Neural cell (in vitro differentiated cells): ENCODE results near the gene RPL7A. TPM values are rescaled to one million over a fixed set of nuclear protein-coding genes. Genes with fewer than 3 reads are reported as not detected.

Experiments used
- H2AFZ ChIP-seq: fragments of 200-600, 300-800 bp; sonication (generic), shearing (Covaris generic); 2 replicates; pipeline ENCODE4 v1.6.0; 2014; ENCODE audit warnings: low read depth, mild to moderate bottlenecking, antibody characterized with exemption, low read length, moderate library complexity
- H3F3A ChIP-seq: fragments of 200-600 bp; shearing (Covaris generic); 2 replicates; pipeline ENCODE4 v1.6.1; 2016; ENCODE audit warnings: mild to moderate bottlenecking, moderate library complexity, mixed read lengths, antibody characterized with exemption, low read length; ENCODE audit not compliant: insufficient read depth, poor library complexity, severe bottlenecking
- H3K27ac ChIP-seq: fragments of 200-600, 300-800 bp; sonication (generic), shearing (Covaris generic); 2 replicates; pipeline ENCODE4 v1.5.1; 2014; ENCODE audit warnings: mild to moderate bottlenecking, low read length, moderate library complexity
- H3K27me3 ChIP-seq: fragments of 300-800, 200-600 bp; sonication (generic), shearing (Covaris generic); 2 replicates; pipeline ENCODE4 v1.6.0; 2014; ENCODE audit warnings: mild to moderate bottlenecking, low read depth, low read length, moderate library complexity; ENCODE audit not compliant: insufficient read depth
- H3K36me3 ChIP-seq: fragments of 300-800, 200-600 bp; sonication (generic), shearing (Covaris generic); 2 replicates; pipeline ENCODE4 v1.5.1; 2014; ENCODE audit warnings: mild to moderate bottlenecking, antibody characterized with exemption, low read length, moderate library complexity; ENCODE audit not compliant: insufficient read depth
- H3K4me2 ChIP-seq: fragments of 300-800, 200-600 bp; sonication (generic), shearing (Covaris generic); 2 replicates; pipeline ENCODE4 v1.6.0; 2014; ENCODE audit warnings: mild to moderate bottlenecking, low read length
- H3K4me3 ChIP-seq: fragments of 300-800, 200-600 bp; sonication (generic), shearing (Covaris generic); 2 replicates; pipeline ENCODE4 v1.5.1; 2014; ENCODE audit warnings: mild to moderate bottlenecking, low read length, moderate library complexity
- H3K79me2 ChIP-seq: fragments of 200-600 bp; shearing (Covaris generic); replicated peaks from 2 replicates; pipeline ENCODE4 v1.6.0; 2014; ENCODE audit warnings: mild to moderate bottlenecking, low read length, moderate library complexity; ENCODE audit not compliant: insufficient read depth
- H3K9ac ChIP-seq: fragments of 300-800, 200-600 bp; sonication (generic), shearing (Covaris generic); 2 replicates; pipeline ENCODE4 v1.6.1; 2016; ENCODE audit warnings: mild to moderate bottlenecking, low read length, mixed read lengths
- H3K9me2 ChIP-seq: fragments of 200-600 bp; shearing (Covaris generic); 2 replicates; pipeline ENCODE4 v1.6.1; 2016; ENCODE audit warnings: mild to moderate bottlenecking, low read length, mixed read lengths; ENCODE audit not compliant: insufficient read depth
- H3K9me3 ChIP-seq: fragments of 200-600, 300-800 bp; sonication (generic), shearing (Covaris generic); 2 replicates; pipeline ENCODE4 v1.6.1; 2016; ENCODE audit warnings: mild to moderate bottlenecking, mixed run types, low read length, moderate library complexity, mixed read lengths
- H4K20me1 ChIP-seq: fragments of 200-600 bp; shearing (Covaris generic); 2 replicates; pipeline ENCODE4 v1.6.1; 2016; ENCODE audit warnings: mild to moderate bottlenecking, mixed run types; ENCODE audit not compliant: insufficient read depth
- EP300 ChIP-seq: fragments of 450-650 bp; conservative IDR thresholded peaks from 2 replicates; pipeline ENCODE4 v1.6.1; 2014; ENCODE audit warnings: antibody characterized with exemption, mild to moderate bottlenecking, moderate library complexity; ENCODE audit not compliant: poor library complexity, severe bottlenecking
- EZH2 ChIP-seq: fragments of 200-600, 300-800 bp; shearing (Covaris generic), sonication (generic); IDR thresholded peaks from 2 replicates; pipeline ENCODE4 v1.6.1; 2014; ENCODE audit warnings: antibody characterized with exemption, low read length, borderline replicate concordance, mild to moderate bottlenecking; ENCODE audit not compliant: insufficient read depth, poor library complexity, severe bottlenecking
- MXI1 ChIP-seq: fragments of 450-650 bp; conservative IDR thresholded peaks from 2 replicates; pipeline ENCODE4 v1.6.1; 2014; ENCODE audit warnings: antibody characterized with exemption, mild to moderate bottlenecking; ENCODE audit not compliant: poor library complexity, severe bottlenecking
- POLR2AphosphoS5 ChIP-seq: IDR thresholded peaks from 2 replicates; pipeline ENCODE4 v1.6.1; 2012
- RAD21 ChIP-seq: fragments of 450-650 bp; conservative IDR thresholded peaks from 2 replicates; pipeline ENCODE4 v1.6.1; 2014; ENCODE audit warnings: antibody characterized with exemption, mild to moderate bottlenecking, moderate library complexity
- SMC3 ChIP-seq: fragments of 450-650 bp; conservative IDR thresholded peaks from 2 replicates; pipeline ENCODE4 v1.6.1; 2014; ENCODE audit warnings: antibody characterized with exemption, mild to moderate bottlenecking, moderate library complexity; ENCODE audit not compliant: poor library complexity
- TAF1 ChIP-seq: IDR thresholded peaks from 2 replicates; pipeline ENCODE4 v1.6.1; 2012; ENCODE audit warnings: low read depth
- polyA plus RNA-seq: library from polyadenylated mRNA; depleted of rRNA; stranded (reverse); fragments of >200 nt; gene quantifications from 2 replicates; pipeline ENCODE4 v1.2.3, GENCODE V29; 2014
- TF ChIP-seq, protein P1 (sequence below): fragments of 450-650 bp; IDR thresholded peaks from 2 replicates; pipeline ENCODE4 v1.5.1; 2014; ENCODE audit warnings: antibody characterized with exemption, mild to moderate bottlenecking, moderate library complexity; ENCODE audit not compliant: poor library complexity, severe bottlenecking
- TF ChIP-seq, protein P2 (sequence below): IDR thresholded peaks from 2 replicates; pipeline ENCODE4 v1.6.1; 2012; ENCODE audit warnings: borderline replicate concordance

RPL7A gene
- polyA plus RNA-seq, 1 donor from 2014 or later: 1,987 TPM

DNA sequence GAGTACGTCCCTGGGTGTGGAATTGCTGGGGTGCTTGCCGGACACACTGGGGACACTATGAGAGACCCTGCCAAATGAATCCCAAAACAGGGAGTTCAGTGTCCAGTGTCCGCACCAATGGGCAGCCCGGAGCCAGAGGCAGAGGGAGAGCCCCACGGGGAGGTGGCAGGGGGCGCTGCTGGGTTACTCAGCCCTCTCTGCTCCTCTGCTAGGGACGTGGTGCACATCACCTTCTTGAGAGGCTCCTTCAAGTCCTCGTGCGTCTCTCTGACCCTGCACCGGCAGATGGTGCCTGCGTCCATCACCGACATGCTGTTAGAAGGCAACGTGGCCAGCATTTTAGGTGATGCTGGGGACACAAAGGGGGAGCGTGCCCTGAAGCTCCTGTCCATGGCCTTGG is 48.9 kb downstream of the RPL7A start:
- Histone ChIP-seq H3K79me2 (no peaks in the 10 kb centered on the region), H3K9ac (no peak overlapping the region)
- TF ChIP-seq POLR2AphosphoS5 (no peak), EZH2 (no peak), SMC3 (no peak), MXI1 (no peak), EP300 (no peak), TAF1 (no peak), RAD21 (no peak)
- TF ChIP-seq, protein P1, sequence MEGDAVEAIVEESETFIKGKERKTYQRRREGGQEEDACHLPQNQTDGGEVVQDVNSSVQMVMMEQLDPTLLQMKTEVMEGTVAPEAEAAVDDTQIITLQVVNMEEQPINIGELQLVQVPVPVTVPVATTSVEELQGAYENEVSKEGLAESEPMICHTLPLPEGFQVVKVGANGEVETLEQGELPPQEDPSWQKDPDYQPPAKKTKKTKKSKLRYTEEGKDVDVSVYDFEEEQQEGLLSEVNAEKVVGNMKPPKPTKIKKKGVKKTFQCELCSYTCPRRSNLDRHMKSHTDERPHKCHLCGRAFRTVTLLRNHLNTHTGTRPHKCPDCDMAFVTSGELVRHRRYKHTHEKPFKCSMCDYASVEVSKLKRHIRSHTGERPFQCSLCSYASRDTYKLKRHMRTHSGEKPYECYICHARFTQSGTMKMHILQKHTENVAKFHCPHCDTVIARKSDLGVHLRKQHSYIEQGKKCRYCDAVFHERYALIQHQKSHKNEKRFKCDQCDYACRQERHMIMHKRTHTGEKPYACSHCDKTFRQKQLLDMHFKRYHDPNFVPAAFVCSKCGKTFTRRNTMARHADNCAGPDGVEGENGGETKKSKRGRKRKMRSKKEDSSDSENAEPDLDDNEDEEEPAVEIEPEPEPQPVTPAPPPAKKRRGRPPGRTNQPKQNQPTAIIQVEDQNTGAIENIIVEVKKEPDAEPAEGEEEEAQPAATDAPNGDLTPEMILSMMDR: no peak
- TF ChIP-seq, protein P2, sequence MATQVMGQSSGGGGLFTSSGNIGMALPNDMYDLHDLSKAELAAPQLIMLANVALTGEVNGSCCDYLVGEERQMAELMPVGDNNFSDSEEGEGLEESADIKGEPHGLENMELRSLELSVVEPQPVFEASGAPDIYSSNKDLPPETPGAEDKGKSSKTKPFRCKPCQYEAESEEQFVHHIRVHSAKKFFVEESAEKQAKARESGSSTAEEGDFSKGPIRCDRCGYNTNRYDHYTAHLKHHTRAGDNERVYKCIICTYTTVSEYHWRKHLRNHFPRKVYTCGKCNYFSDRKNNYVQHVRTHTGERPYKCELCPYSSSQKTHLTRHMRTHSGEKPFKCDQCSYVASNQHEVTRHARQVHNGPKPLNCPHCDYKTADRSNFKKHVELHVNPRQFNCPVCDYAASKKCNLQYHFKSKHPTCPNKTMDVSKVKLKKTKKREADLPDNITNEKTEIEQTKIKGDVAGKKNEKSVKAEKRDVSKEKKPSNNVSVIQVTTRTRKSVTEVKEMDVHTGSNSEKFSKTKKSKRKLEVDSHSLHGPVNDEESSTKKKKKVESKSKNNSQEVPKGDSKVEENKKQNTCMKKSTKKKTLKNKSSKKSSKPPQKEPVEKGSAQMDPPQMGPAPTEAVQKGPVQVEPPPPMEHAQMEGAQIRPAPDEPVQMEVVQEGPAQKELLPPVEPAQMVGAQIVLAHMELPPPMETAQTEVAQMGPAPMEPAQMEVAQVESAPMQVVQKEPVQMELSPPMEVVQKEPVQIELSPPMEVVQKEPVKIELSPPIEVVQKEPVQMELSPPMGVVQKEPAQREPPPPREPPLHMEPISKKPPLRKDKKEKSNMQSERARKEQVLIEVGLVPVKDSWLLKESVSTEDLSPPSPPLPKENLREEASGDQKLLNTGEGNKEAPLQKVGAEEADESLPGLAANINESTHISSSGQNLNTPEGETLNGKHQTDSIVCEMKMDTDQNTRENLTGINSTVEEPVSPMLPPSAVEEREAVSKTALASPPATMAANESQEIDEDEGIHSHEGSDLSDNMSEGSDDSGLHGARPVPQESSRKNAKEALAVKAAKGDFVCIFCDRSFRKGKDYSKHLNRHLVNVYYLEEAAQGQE: no peak

DNA sequence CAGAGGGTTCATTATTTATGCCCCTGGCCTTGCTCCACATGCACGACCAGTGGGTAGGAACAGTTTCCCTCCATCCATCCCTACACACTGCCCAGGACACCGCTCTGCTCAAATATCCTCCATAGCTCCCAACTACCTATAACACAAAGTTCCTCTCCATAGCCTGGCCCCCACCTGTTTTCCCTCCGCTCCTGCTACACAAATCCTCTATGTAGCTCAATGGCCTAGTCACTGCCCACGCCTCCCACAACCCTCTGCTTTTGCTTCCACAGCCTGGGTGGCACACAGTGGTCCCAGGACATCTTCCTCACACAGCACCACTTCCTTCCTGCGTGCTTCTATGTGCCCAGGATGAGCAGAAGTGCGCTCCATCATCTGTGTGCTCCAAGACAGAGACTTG is 49.4 kb downstream of the RPL7A start:
- H3K27me3 ChIP-seq: no peaks in the 10 kb centered on the region
- TF ChIP-seq, protein P1: no peak
- TF ChIP-seq EP300 (no peak), SMC3 (no peak), MXI1 (no peak), EZH2 (no peak), POLR2AphosphoS5 (no peak), TAF1 (no peak), RAD21 (no peak)
- TF ChIP-seq, protein P2: no peak
- H3K9me2 ChIP-seq: no peaks in the 10 kb centered on the region
- no peak overlapping the region for H3K4me3 ChIP-seq
- no peaks in the 10 kb centered on the region for H3K79me2 ChIP-seq
- H3K9ac ChIP-seq: no peak overlapping the region
- H3K27ac ChIP-seq: no peak overlapping the region
- no peaks in the 10 kb centered on the region for H4K20me1 ChIP-seq
- no peak overlapping the region for H2AFZ ChIP-seq
- no peaks in the 10 kb centered on the region for H3K36me3 ChIP-seq
- no peaks in the 10 kb centered on the region for H3K9me3 ChIP-seq
- H3F3A ChIP-seq: no peaks in the 10 kb centered on the region
- no peak overlapping the region for H3K4me2 ChIP-seq

More for the DNA sequence above, 48.9 kb downstream of the RPL7A start:
- H3K4me3 ChIP-seq: no peak overlapping the region
- no peak overlapping the region for H3K27ac ChIP-seq
- no peak overlapping the region for H3K4me2 ChIP-seq
- no peaks in the 10 kb centered on the region for H3K9me2 ChIP-seq
- H3K36me3 ChIP-seq: no peaks in the 10 kb centered on the region
- H3K27me3 ChIP-seq: no peaks in the 10 kb centered on the region
- no peaks in the 10 kb centered on the region for H4K20me1 ChIP-seq
- no peaks in the 10 kb centered on the region for H3K9me3 ChIP-seq
- H2AFZ ChIP-seq: no peak overlapping the region
- no peaks in the 10 kb centered on the region for H3F3A ChIP-seq
